SK-N-SH (cell line): ENCODE measurements around the gene IL12RB1. TPM values are rescaled to one million over a fixed set of nuclear protein-coding genes. Genes with fewer than 3 reads are reported as not detected.

Source experiments
- CTCF ChIA-PET: fragments of 300-600, 350-600 bp; formaldehyde crosslinking; extraction: SDS; loops from one replicate; lab custom pipeline; 2021; lab: Yijun Ruan, JAX
- POLR2A ChIA-PET: fragments of 350-600 bp; sonication (Branson Sonifier 250); formaldehyde crosslinking; extraction: SDS; loops from one replicate; lab custom pipeline; 2020; ENCODE audit warnings: antibody characterized with exemption, inconsistent platforms; lab: Yijun Ruan, JAX
- DNase-seq: peaks from one replicate; pipeline ENCODE4 v3.0.0; 2012
- H2AFZ ChIP-seq: fragments of 200-600 bp; sonication (generic); 2 replicates; pipeline ENCODE4 v1.8.1; 2016; ENCODE audit warnings: antibody characterized with exemption, mild to moderate bottlenecking, low read depth
- H3F3A ChIP-seq: fragments of 200-600 bp; sonication (generic); replicated peaks from 2 replicates; pipeline ENCODE3; 2016; ENCODE audit warnings: antibody characterized with exemption, mild to moderate bottlenecking; ENCODE audit not compliant: insufficient read depth
- H3K27ac ChIP-seq, 2 experiments: fragments of 200-500 bp in 1 of 2; fragments of 200-600 bp in 1 of 2; sonication (Bioruptor generic) in 1 of 2; sonication (generic), shearing (Covaris generic) in 1 of 2; 2 replicates each; pipeline versions ENCODE4 v1.5.1 to v1.6.1; 2014 to 2016; ENCODE audit warnings: low read depth in 2 of 2, inconsistent platforms in 1 of 2, low read length in 1 of 2, mild to moderate bottlenecking in 1 of 2, mixed read lengths in 1 of 2
- H3K27me3 ChIP-seq: fragments of 200-600 bp; sonication (generic), shearing (Covaris generic); 2 replicates; pipeline ENCODE4 v1.6.1; 2016; ENCODE audit warnings: mixed run types; ENCODE audit not compliant: insufficient read depth
- H3K36me3 ChIP-seq, 2 experiments: fragments of 200-500 bp in 1 of 2; fragments of 200-600 bp in 1 of 2; sonication (Bioruptor generic) in 1 of 2; sonication (generic) in 1 of 2; replicated peaks in 1 of 2; 2 replicates each; pipeline versions ENCODE3 to v1.5.1; 2014 to 2016; ENCODE audit warnings: low read length in 1 of 2, mild to moderate bottlenecking in 1 of 2; ENCODE audit not compliant: insufficient read depth in 2 of 2, control insufficient read depth in 1 of 2
- H3K4me1 ChIP-seq, 2 experiments: fragments of 200-500 bp in 1 of 2; fragments of 200-600 bp in 1 of 2; sonication (Bioruptor generic) in 1 of 2; sonication (generic), shearing (Covaris generic) in 1 of 2; 2 replicates each; pipeline versions ENCODE4 v1.5.1 to v1.6.1; 2014 to 2016; ENCODE audit warnings: low read depth in 1 of 2, low read length in 1 of 2, mixed run types in 1 of 2; ENCODE audit not compliant: insufficient read depth in 2 of 2, control insufficient read depth in 1 of 2
- H3K4me2 ChIP-seq: fragments of 200-600 bp; sonication (generic), shearing (Covaris generic); 2 replicates; pipeline ENCODE4 v1.6.1; 2017; ENCODE audit warnings: mixed run types
- H3K4me3 ChIP-seq, 2 experiments: fragments of 200-500 bp in 1 of 2; fragments of 200-600 bp in 1 of 2; sonication (Bioruptor generic) in 1 of 2; sonication (generic), shearing (Covaris generic) in 1 of 2; 2 replicates each; pipeline versions ENCODE4 v1.5.1 to v1.8.1; 2014 to 2016; ENCODE audit warnings: low read depth in 2 of 2, inconsistent platforms in 1 of 2, low read length in 1 of 2, mild to moderate bottlenecking in 1 of 2, mixed read lengths in 1 of 2, moderate library complexity in 1 of 2
- H3K79me2 ChIP-seq: fragments of 200-600 bp; sonication (generic); 2 replicates; pipeline ENCODE4 v1.8.1; 2017; ENCODE audit warnings: mild to moderate bottlenecking; ENCODE audit not compliant: insufficient read depth
- H3K9ac ChIP-seq: fragments of 200-600 bp; sonication (generic); 2 replicates; pipeline ENCODE4 v1.6.1; 2017; ENCODE audit warnings: mixed run types
- H3K9me2 ChIP-seq: fragments of 200-600 bp; sonication (generic); 2 replicates; pipeline ENCODE4 v1.6.1; 2017; ENCODE audit warnings: mixed run types
- H3K9me3 ChIP-seq: fragments of 200-600 bp; sonication (generic); 2 replicates; pipeline ENCODE4 v1.6.1; 2017; ENCODE audit warnings: mixed run types, mild to moderate bottlenecking, moderate library complexity
- H4K20me1 ChIP-seq: fragments of 200-600 bp; sonication (generic); 2 replicates; pipeline ENCODE4 v1.6.1; 2017; ENCODE audit warnings: mild to moderate bottlenecking, mixed run types; ENCODE audit not compliant: insufficient read depth
- CHD2 ChIP-seq: fragments of 150-350 bp; IDR thresholded peaks from 2 replicates; pipeline ENCODE4 v1.6.1; 2018; ENCODE audit warnings: low read length; ENCODE audit not compliant: partially characterized antibody
- EP300 ChIP-seq, 2 experiments: IDR thresholded peaks; 2 replicates each; pipeline versions ENCODE4 v1.4.0 to v1.6.1; 2012; ENCODE audit warnings: borderline replicate concordance in 1 of 2, low read depth in 1 of 2, low read length in 1 of 2
- FOXJ3 ChIP-seq: sonication (generic); formaldehyde crosslinking; IDR thresholded peaks from 2 replicates; pipeline ENCODE4 v1.5.1; 2020; ENCODE audit warnings: mild to moderate bottlenecking, missing genetic modification reagents
- FOXM1 ChIP-seq: IDR thresholded peaks from 2 replicates; pipeline ENCODE4 v1.4.0; 2012; ENCODE audit warnings: low read depth, mild to moderate bottlenecking
- GABPA ChIP-seq: IDR thresholded peaks from 2 replicates; pipeline ENCODE4 v1.4.0; 2012; ENCODE audit warnings: low read depth, mild to moderate bottlenecking
- GATA2 ChIP-seq: sonication (generic); formaldehyde crosslinking; IDR thresholded peaks from 2 replicates; pipeline ENCODE4 v1.5.0; 2020; ENCODE audit warnings: mild to moderate bottlenecking, missing genetic modification reagents
- JUND ChIP-seq: IDR thresholded peaks from 2 replicates; pipeline ENCODE4 v1.4.0; 2012
- MEF2A ChIP-seq: IDR thresholded peaks from 2 replicates; pipeline ENCODE4 v1.4.0; 2012; ENCODE audit warnings: low read depth, borderline replicate concordance
- MXI1 ChIP-seq: IDR thresholded peaks from 2 replicates; pipeline ENCODE4 v1.6.1; 2012; ENCODE audit warnings: mild to moderate bottlenecking, low read depth, low read length, improper control_type of control experiment
- RCOR1 ChIP-seq: fragments of 150-350 bp; IDR thresholded peaks from 2 replicates; pipeline ENCODE4 v1.6.1; 2017; ENCODE audit warnings: antibody characterized with exemption, low read length
- SIN3A ChIP-seq: IDR thresholded peaks from 2 replicates; pipeline ENCODE4 v1.6.1; 2012; ENCODE audit warnings: low read depth, mild to moderate bottlenecking, low read length, moderate library complexity, borderline replicate concordance
- TCF12 ChIP-seq: IDR thresholded peaks from 2 replicates; pipeline ENCODE4 v1.4.0; 2012
- ZBTB33 ChIP-seq: IDR thresholded peaks from 2 replicates; pipeline ENCODE4 v1.4.0; 2012; ENCODE audit warnings: low read depth, borderline replicate concordance
- WGBS: methylation state at CpG from one replicate; pipeline ENCODE4 v1.1.6; 2017; ENCODE audit warnings: low lambda C conversion rate; 5-methylcytosine and 5-hydroxymethylcytosine counted together
- polyA plus RNA-seq, 3 experiments: library from polyadenylated mRNA; depleted of rRNA; stranded (reverse); fragments of >200 nt; gene quantifications; 2 replicates each; pipeline ENCODE4 v1.2.3, GENCODE V29; 2012
- TF ChIP-seq, protein P1 (sequence below): IDR thresholded peaks from 2 replicates; pipeline ENCODE4 v1.4.0; 2012; ENCODE audit warnings: low read depth, borderline replicate concordance
- TF ChIP-seq, protein P2 (sequence below): IDR thresholded peaks from 2 replicates; pipeline ENCODE4; 2012
- TF ChIP-seq, protein P3 (sequence below): fragments of 200-600 bp; sonication (generic); IDR thresholded peaks from 2 replicates; pipeline ENCODE4 v1.6.1; 2017; ENCODE audit warnings: antibody characterized with exemption, mild to moderate bottlenecking, moderate library complexity

The IL12RB1 gene
- polyA plus RNA-seq, 1 of the 3 experiments (the other 2 are of a cell fraction): 0.02 TPM

- no peak for DNase-seq
- Histone ChIP-seq H3K36me3 (peaks cover 0 to 15% of the 10 kb centered on the region in 2 experiments), H3K9me3 (no peaks in the 10 kb centered on the region), H3K4me3 (no peak overlapping the region), H2AFZ (no peak overlapping the region), H3K4me2 (no peak overlapping the region), H3K79me2 (no peaks in the 10 kb centered on the region), H3K9me2 (no peaks in the 10 kb centered on the region), H3K27ac (no peak overlapping the region), H3F3A (peaks cover 9% of the 10 kb centered on the region), H3K27me3 (no peaks in the 10 kb centered on the region), H3K9ac (no peak overlapping the region), H4K20me1 (no peaks in the 10 kb centered on the region), H3K4me1 (peaks cover 0 to 2% of the 10 kb centered on the region in 2 experiments; a peak in 1 of 4 replicates)
- TF ChIP-seq JUND: no peak
- TF ChIP-seq, protein P1, sequence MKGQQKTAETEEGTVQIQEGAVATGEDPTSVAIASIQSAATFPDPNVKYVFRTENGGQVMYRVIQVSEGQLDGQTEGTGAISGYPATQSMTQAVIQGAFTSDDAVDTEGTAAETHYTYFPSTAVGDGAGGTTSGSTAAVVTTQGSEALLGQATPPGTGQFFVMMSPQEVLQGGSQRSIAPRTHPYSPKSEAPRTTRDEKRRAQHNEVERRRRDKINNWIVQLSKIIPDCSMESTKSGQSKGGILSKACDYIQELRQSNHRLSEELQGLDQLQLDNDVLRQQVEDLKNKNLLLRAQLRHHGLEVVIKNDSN: no peak
- no peak for TF ChIP-seq FOXJ3
- no peak for TF ChIP-seq CHD2
- TF ChIP-seq, protein P2, sequence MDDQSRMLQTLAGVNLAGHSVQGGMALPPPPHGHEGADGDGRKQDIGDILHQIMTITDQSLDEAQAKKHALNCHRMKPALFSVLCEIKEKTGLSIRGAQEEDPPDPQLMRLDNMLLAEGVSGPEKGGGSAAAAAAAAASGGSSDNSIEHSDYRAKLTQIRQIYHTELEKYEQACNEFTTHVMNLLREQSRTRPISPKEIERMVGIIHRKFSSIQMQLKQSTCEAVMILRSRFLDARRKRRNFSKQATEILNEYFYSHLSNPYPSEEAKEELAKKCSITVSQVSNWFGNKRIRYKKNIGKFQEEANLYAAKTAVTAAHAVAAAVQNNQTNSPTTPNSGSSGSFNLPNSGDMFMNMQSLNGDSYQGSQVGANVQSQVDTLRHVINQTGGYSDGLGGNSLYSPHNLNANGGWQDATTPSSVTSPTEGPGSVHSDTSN: no peak
- TF ChIP-seq GABPA: no peak
- TF ChIP-seq ZBTB33: no peak
- no peak for TF ChIP-seq RCOR1
- TF ChIP-seq FOXM1: no peak
- no peak for TF ChIP-seq EP300 (IDR thresholded peaks at IDR 0.05; ENCODE audit: borderline replicate concordance in 1 of 2, low read depth in 1 of 2, low read length in 1 of 2)
- no peak for TF ChIP-seq TCF12
- TF ChIP-seq, protein P3, sequence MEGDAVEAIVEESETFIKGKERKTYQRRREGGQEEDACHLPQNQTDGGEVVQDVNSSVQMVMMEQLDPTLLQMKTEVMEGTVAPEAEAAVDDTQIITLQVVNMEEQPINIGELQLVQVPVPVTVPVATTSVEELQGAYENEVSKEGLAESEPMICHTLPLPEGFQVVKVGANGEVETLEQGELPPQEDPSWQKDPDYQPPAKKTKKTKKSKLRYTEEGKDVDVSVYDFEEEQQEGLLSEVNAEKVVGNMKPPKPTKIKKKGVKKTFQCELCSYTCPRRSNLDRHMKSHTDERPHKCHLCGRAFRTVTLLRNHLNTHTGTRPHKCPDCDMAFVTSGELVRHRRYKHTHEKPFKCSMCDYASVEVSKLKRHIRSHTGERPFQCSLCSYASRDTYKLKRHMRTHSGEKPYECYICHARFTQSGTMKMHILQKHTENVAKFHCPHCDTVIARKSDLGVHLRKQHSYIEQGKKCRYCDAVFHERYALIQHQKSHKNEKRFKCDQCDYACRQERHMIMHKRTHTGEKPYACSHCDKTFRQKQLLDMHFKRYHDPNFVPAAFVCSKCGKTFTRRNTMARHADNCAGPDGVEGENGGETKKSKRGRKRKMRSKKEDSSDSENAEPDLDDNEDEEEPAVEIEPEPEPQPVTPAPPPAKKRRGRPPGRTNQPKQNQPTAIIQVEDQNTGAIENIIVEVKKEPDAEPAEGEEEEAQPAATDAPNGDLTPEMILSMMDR: no peak
- no peak for TF ChIP-seq SIN3A
- TF ChIP-seq MEF2A: no peak
- no peak for TF ChIP-seq GATA2 (CRISPR knock-in tag)
- TF ChIP-seq MXI1: no peak
- POLR2A ChIA-PET: no interaction called here
- 94% methylated on average over 6 of the region's 6 CpGs for WGBS
- CTCF ChIA-PET: interaction anchor here (1.1 to 2.1 kb wide), 2 partner anchors 76 to 238 kb away, joined by 5 read pairs; no protein-coding TSS in a partner anchor
Measured at GRCh38 chr19:18014197-18014596, 72.5 kb downstream of the IL12RB1 start.
